ENCODE measurements around the gene NEK1. TPM values are rescaled to one million over a fixed set of nuclear protein-coding genes. Genes with fewer than 3 reads are reported as not detected.
A peak's percentile ranks its signal among the peaks of the same experiment; 100 is the strongest.

The NEK1 gene
- polyA plus RNA-seq, 1 of the 3 experiments (the other 2 are of a cell fraction), result 2.0 TPM

DNA sequence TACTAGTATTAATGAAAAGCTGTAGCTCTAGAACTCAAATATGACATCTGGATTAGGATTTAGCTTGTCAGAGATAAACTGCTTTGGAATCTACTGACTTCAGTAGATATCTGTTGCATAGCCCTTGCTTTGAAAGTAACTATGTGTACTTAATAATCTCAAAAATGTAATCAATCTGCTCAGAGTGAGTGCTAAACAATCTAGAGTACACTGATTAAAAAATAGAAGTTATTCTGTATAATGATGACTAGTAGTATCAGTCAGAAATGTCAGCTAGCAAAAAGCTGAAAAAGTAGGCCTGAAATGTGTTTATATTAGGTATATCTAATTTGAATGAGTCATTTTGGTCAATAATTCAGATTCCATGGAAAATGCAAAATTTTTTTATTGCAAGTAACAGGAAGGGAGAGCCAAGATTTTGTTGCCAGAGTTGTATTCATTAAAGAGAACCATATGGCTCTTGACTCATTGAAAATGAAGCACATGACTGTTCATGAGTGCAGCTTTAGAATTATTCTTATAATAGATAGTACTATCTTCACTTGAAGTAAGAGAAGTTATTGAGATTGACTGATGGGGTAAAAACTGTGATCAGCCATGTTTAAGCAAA is 28.0 kb upstream of the NEK1 start:
- TF ChIP-seq JUND (IDR thresholded peaks at IDR 0.05), result peak; percentile 83
- TF ChIP-seq, protein P1, sequence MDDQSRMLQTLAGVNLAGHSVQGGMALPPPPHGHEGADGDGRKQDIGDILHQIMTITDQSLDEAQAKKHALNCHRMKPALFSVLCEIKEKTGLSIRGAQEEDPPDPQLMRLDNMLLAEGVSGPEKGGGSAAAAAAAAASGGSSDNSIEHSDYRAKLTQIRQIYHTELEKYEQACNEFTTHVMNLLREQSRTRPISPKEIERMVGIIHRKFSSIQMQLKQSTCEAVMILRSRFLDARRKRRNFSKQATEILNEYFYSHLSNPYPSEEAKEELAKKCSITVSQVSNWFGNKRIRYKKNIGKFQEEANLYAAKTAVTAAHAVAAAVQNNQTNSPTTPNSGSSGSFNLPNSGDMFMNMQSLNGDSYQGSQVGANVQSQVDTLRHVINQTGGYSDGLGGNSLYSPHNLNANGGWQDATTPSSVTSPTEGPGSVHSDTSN (IDR thresholded peaks at IDR 0.05), result peak; percentile 56
- peak; percentile 52; the same call in 1 of the 2 replicates for TF ChIP-seq POLR2AphosphoS5 (IDR thresholded peaks at IDR 0.05; ENCODE audit: low read depth, low read length)
- 0 out of 2 replicates have a peak, but pooled peaks have one; percentile 23 for TF ChIP-seq FOXM1 (IDR thresholded peaks at IDR 0.05; ENCODE audit: low read depth)
- no peak for TF ChIP-seq RAD21 (IDR thresholded peaks at IDR 0.05; ENCODE audit: low read length)
- no peak for TF ChIP-seq EZH2phosphoT487 (IDR thresholded peaks at IDR 0.05; ENCODE audit: borderline replicate concordance, low read depth)
- TF ChIP-seq NFIC (IDR thresholded peaks at IDR 0.05; ENCODE audit: borderline replicate concordance), result peak; percentile 75
- TF ChIP-seq FOSL2 (IDR thresholded peaks at IDR 0.05; ENCODE audit: borderline replicate concordance, low read depth), result peak; percentile 81
- TF ChIP-seq TEAD4 (IDR thresholded peaks at IDR 0.05; ENCODE audit: borderline replicate concordance, insufficient read depth), result 0 out of 2 replicates have a peak, but pooled peaks have one; percentile 38
- TF ChIP-seq YY1 (IDR thresholded peaks at IDR 0.05; ENCODE audit: low read depth), result no peak; the same call in 1 of the 2 replicates
- TF ChIP-seq TCF12 (IDR thresholded peaks at IDR 0.05), result peak; percentile 94
- peak; percentile 21 to 48; a peak in 1 of 4 replicates for TF ChIP-seq EP300 (IDR thresholded peaks at IDR 0.05; ENCODE audit: borderline replicate concordance in 1 of 2, low read depth in 1 of 2, low read length in 1 of 2)
- no peaks in the 10 kb centered on the region for H4K20me1 ChIP-seq (ENCODE audit: insufficient read depth)
- ChIA-PET CTCF (interaction anchor here (2.1 kb wide), 1 partner anchor 27 kb away, joined by 6 read pairs; no protein-coding TSS in a partner anchor), POLR2A (no interaction called here)
- peaks cover 22 to 28% of the 10 kb centered on the region in 2 experiments for H3K36me3 ChIP-seq (replicated peaks in 1 of 2; ENCODE audit: control insufficient read depth in 1 of 2, insufficient read depth in 2 of 2, low read length in 1 of 2)
- peaks cover 13% of the 10 kb centered on the region for H3F3A ChIP-seq (replicated peaks; ENCODE audit: insufficient read depth)
- H3K9me3 ChIP-seq, result no peaks in the 10 kb centered on the region
- H3K9me2 ChIP-seq, result no peaks in the 10 kb centered on the region
- H3K27me3 ChIP-seq (ENCODE audit: insufficient read depth), result no peaks in the 10 kb centered on the region
- peak overlapping the region; percentile 66 to 91; a peak in 3 of 4 replicates for H3K27ac ChIP-seq (ENCODE audit: low read depth in 2 of 2, low read length in 1 of 2)
- no peak overlapping the region for H2AFZ ChIP-seq (ENCODE audit: low read depth)
- peaks cover 11% of the 10 kb centered on the region; the same call in 1 of the 2 replicates for H3K79me2 ChIP-seq (ENCODE audit: insufficient read depth)
- peak overlapping the region; percentile 8; the same call in 1 of the 2 replicates for H3K4me2 ChIP-seq
- no peak overlapping the region for H3K4me3 ChIP-seq (ENCODE audit: low read depth in 2 of 2, low read length in 1 of 2)
- DNase-seq, result no peak
- H3K4me1 ChIP-seq (ENCODE audit: control insufficient read depth in 1 of 2, insufficient read depth in 2 of 2, low read depth in 1 of 2, low read length in 1 of 2), result peaks cover 0 to 14% of the 10 kb centered on the region in 2 experiments; a peak in 2 of 4 replicates
- H3K9ac ChIP-seq, result no peak overlapping the region; the same call in 1 of the 2 replicates

DNA sequence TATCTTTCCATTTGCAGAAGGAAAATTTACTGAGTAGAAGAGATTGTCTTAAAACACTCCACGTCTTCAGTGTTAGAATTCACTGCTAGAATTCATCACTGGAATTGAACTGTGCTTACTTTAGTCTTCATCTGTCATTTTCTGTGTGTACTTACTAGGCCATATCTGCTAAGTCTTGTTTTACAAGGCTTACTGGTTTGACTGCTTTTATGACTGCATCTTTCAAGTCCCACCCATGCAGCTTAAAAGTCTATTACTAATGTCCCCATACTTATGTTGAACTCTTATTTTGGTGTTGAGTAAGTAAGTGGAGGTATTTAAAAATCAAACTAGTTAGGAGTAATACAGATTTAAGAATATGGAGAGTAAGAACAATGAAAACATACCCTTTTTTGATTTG is 22.6 kb upstream of the NEK1 start:
- DNase-seq, result no peak
- Histone ChIP-seq H3K27me3 (ENCODE audit: insufficient read depth) (no peaks in the 10 kb centered on the region), H4K20me1 (ENCODE audit: insufficient read depth) (no peaks in the 10 kb centered on the region), H2AFZ (ENCODE audit: low read depth) (no peak overlapping the region), H3K9ac (no peak overlapping the region), H3K4me2 (no peak overlapping the region), H3K36me3 (replicated peaks in 1 of 2; ENCODE audit: control insufficient read depth in 1 of 2, insufficient read depth in 2 of 2, low read length in 1 of 2) (peaks cover 19 to 28% of the 10 kb centered on the region in 2 experiments), H3K4me3 (ENCODE audit: low read depth in 2 of 2, low read length in 1 of 2) (no peak overlapping the region), H3K9me3 (no peaks in the 10 kb centered on the region), H3K9me2 (no peaks in the 10 kb centered on the region), H3K79me2 (ENCODE audit: insufficient read depth) (peaks cover 40% of the 10 kb centered on the region; the same call in 1 of the 2 replicates), H3K4me1 (ENCODE audit: control insufficient read depth in 1 of 2, insufficient read depth in 2 of 2, low read depth in 1 of 2, low read length in 1 of 2) (peaks cover 0 to 3% of the 10 kb centered on the region in 2 experiments; a peak in 2 of 4 replicates), H3K27ac (ENCODE audit: low read depth in 2 of 2, low read length in 1 of 2) (no peak overlapping the region), H3F3A (replicated peaks; ENCODE audit: insufficient read depth) (peaks cover 10% of the 10 kb centered on the region)
- 97% methylated on average over 1 of the region's 1 CpG for WGBS (ENCODE audit: low lambda C conversion rate)
- ChIA-PET POLR2A (no interaction called here), CTCF (interaction anchor here (0.9 to 2.0 kb wide), 4 partner anchors 10 to 157 kb away, joined by 3 to 8 read pairs (median 3); no protein-coding TSS in a partner anchor)
- TF ChIP-seq GATA2 (CRISPR knock-in tag; IDR thresholded peaks at IDR 0.05) (no peak), YY1 (IDR thresholded peaks at IDR 0.05; ENCODE audit: low read depth) (no peak), FOSL2 (IDR thresholded peaks at IDR 0.05; ENCODE audit: borderline replicate concordance, low read depth) (no peak), TEAD4 (IDR thresholded peaks at IDR 0.05; ENCODE audit: borderline replicate concordance, insufficient read depth) (no peak), NRF1 (IDR thresholded peaks at IDR 0.05; ENCODE audit: low read depth, low read length) (no peak), EP300 (IDR thresholded peaks at IDR 0.05; ENCODE audit: borderline replicate concordance in 1 of 2, low read depth in 1 of 2, low read length in 1 of 2) (no peak), CHD2 (IDR thresholded peaks at IDR 0.05; ENCODE audit: low read length, partially characterized antibody) (no peak), TAF1 (IDR thresholded peaks at IDR 0.05; ENCODE audit: borderline replicate concordance, low read depth, low read length) (no peak), SIN3A (IDR thresholded peaks at IDR 0.05; ENCODE audit: borderline replicate concordance, low read depth, low read length) (no peak), RCOR1 (IDR thresholded peaks at IDR 0.05; ENCODE audit: low read length) (no peak), POLR2AphosphoS5 (IDR thresholded peaks at IDR 0.05; ENCODE audit: low read depth, low read length) (no peak)
- TF ChIP-seq, protein P2, sequence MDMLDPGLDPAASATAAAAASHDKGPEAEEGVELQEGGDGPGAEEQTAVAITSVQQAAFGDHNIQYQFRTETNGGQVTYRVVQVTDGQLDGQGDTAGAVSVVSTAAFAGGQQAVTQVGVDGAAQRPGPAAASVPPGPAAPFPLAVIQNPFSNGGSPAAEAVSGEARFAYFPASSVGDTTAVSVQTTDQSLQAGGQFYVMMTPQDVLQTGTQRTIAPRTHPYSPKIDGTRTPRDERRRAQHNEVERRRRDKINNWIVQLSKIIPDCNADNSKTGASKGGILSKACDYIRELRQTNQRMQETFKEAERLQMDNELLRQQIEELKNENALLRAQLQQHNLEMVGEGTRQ (IDR thresholded peaks at IDR 0.05; ENCODE audit: borderline replicate concordance, low read depth, low read length), result no peak
- TF ChIP-seq, protein P3, sequence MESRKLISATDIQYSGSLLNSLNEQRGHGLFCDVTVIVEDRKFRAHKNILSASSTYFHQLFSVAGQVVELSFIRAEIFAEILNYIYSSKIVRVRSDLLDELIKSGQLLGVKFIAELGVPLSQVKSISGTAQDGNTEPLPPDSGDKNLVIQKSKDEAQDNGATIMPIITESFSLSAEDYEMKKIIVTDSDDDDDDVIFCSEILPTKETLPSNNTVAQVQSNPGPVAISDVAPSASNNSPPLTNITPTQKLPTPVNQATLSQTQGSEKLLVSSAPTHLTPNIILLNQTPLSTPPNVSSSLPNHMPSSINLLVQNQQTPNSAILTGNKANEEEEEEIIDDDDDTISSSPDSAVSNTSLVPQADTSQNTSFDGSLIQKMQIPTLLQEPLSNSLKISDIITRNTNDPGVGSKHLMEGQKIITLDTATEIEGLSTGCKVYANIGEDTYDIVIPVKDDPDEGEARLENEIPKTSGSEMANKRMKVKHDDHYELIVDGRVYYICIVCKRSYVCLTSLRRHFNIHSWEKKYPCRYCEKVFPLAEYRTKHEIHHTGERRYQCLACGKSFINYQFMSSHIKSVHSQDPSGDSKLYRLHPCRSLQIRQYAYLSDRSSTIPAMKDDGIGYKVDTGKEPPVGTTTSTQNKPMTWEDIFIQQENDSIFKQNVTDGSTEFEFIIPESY (IDR thresholded peaks at IDR 0.05; ENCODE audit: borderline replicate concordance, low read depth), result no peak
- TF ChIP-seq, protein P4, sequence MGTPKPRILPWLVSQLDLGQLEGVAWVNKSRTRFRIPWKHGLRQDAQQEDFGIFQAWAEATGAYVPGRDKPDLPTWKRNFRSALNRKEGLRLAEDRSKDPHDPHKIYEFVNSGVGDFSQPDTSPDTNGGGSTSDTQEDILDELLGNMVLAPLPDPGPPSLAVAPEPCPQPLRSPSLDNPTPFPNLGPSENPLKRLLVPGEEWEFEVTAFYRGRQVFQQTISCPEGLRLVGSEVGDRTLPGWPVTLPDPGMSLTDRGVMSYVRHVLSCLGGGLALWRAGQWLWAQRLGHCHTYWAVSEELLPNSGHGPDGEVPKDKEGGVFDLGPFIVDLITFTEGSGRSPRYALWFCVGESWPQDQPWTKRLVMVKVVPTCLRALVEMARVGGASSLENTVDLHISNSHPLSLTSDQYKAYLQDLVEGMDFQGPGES (IDR thresholded peaks at IDR 0.05; ENCODE audit: low read depth, low read length), result no peak
